H9 (cell line): ENCODE results near the gene IMMP2L. TPM values are rescaled to one million over a fixed set of nuclear protein-coding genes. Genes with fewer than 3 reads are reported as not detected.

Source experiments
- DNase-seq: peaks from one replicate; pipeline ENCODE4 v3.0.0-alpha.2; 2017
- H2AFZ ChIP-seq: one replicate; pipeline ENCODE4 v1.6.1; 2013; ENCODE audit warnings: mild to moderate bottlenecking, low read length, control low read depth, moderate library complexity
- H2AK5ac ChIP-seq: 2 replicates; pipeline ENCODE4 v1.6.1; 2013; ENCODE audit warnings: low read length, control low read depth, mixed read lengths; ENCODE audit not compliant: insufficient read length
- H2BK120ac ChIP-seq: one replicate; pipeline ENCODE4 v1.6.1; 2013; ENCODE audit warnings: low read depth, mild to moderate bottlenecking, low read length, control low read depth, inconsistent platforms; ENCODE audit not compliant: poor library complexity, severe bottlenecking
- H2BK12ac ChIP-seq: 2 replicates; pipeline ENCODE4 v1.6.1; 2013; ENCODE audit warnings: low read length, control low read depth, mixed read lengths, low read depth; ENCODE audit not compliant: insufficient read length
- H2BK15ac ChIP-seq: 2 replicates; pipeline ENCODE4 v1.6.1; 2013; ENCODE audit warnings: low read depth, low read length, control low read depth
- H2BK20ac ChIP-seq: one replicate; pipeline ENCODE4 v1.6.1; 2013; ENCODE audit warnings: low read depth, mild to moderate bottlenecking, low read length, control low read depth, inconsistent platforms; ENCODE audit not compliant: poor library complexity, severe bottlenecking
- H2BK5ac ChIP-seq: 2 replicates; pipeline ENCODE4 v1.6.1; 2013; ENCODE audit warnings: low read length, control low read depth, mixed read lengths; ENCODE audit not compliant: insufficient read length
- H3K14ac ChIP-seq: 2 replicates; pipeline ENCODE4 v1.6.1; 2013; ENCODE audit warnings: low read length, control low read depth; ENCODE audit not compliant: insufficient read depth
- H3K18ac ChIP-seq: 2 replicates; pipeline ENCODE4 v1.6.1; 2013; ENCODE audit warnings: low read depth, mild to moderate bottlenecking, mixed read lengths, low read length, control low read depth; ENCODE audit not compliant: insufficient read length
- H3K23ac ChIP-seq: 2 replicates; pipeline ENCODE4 v1.6.1; 2013; ENCODE audit warnings: low read length, control low read depth, mixed read lengths, low read depth; ENCODE audit not compliant: insufficient read length
- H3K23me2 ChIP-seq: 2 replicates; pipeline ENCODE4 v1.6.1; 2013; ENCODE audit warnings: low read depth, mild to moderate bottlenecking, mixed read lengths, low read length, control low read depth; ENCODE audit not compliant: insufficient read length, poor library complexity, severe bottlenecking
- H3K27ac ChIP-seq: 2 replicates; pipeline ENCODE4 v1.5.1; 2013; ENCODE audit warnings: low read length, control low read depth, mixed read lengths, low read depth; ENCODE audit not compliant: insufficient read length
- H3K27me3 ChIP-seq: 2 replicates; pipeline ENCODE4 v1.6.1; 2013; ENCODE audit warnings: low read length, control low read depth, inconsistent platforms; ENCODE audit not compliant: insufficient read depth
- H3K4ac ChIP-seq: 2 replicates; pipeline ENCODE4 v1.6.1; 2013; ENCODE audit warnings: low read depth, mild to moderate bottlenecking, control low read depth, inconsistent platforms, low read length, moderate library complexity
- H3K4me1 ChIP-seq: 2 replicates; pipeline ENCODE4 v1.6.1; 2013; ENCODE audit warnings: low read length, control low read depth, inconsistent platforms; ENCODE audit not compliant: insufficient read depth
- H3K4me2 ChIP-seq: 2 replicates; pipeline ENCODE4 v1.6.1; 2013; ENCODE audit warnings: low read length, control low read depth, mixed read lengths; ENCODE audit not compliant: insufficient read length, insufficient read depth
- H3K56ac ChIP-seq: 2 replicates; pipeline ENCODE4 v1.6.1; 2013; ENCODE audit warnings: low read depth, mild to moderate bottlenecking, mixed read lengths, low read length, control low read depth; ENCODE audit not compliant: insufficient read length
- H3K79me1 ChIP-seq: 2 replicates; pipeline ENCODE4 v1.6.1; 2013; ENCODE audit warnings: low read depth, mild to moderate bottlenecking, moderate library complexity, low read length, control low read depth, inconsistent platforms; ENCODE audit not compliant: insufficient read depth, poor library complexity, severe bottlenecking
- H3K79me2 ChIP-seq: 2 replicates; pipeline ENCODE4 v1.6.1; 2013; ENCODE audit warnings: low read length, control low read depth, inconsistent platforms; ENCODE audit not compliant: insufficient read depth
- H3K9ac ChIP-seq: 2 replicates; pipeline ENCODE4 v1.6.1; 2013; ENCODE audit warnings: low read length, control low read depth, mixed read lengths; ENCODE audit not compliant: insufficient read length; ENCODE audit errors: extremely low read depth
- H3K9me3 ChIP-seq: one replicate; pipeline ENCODE4 v1.6.1; 2013; ENCODE audit warnings: low read depth, low read length, inconsistent platforms; ENCODE audit not compliant: control insufficient read depth
- H3T11ph ChIP-seq: one replicate; pipeline ENCODE4 v1.6.1; 2013; ENCODE audit warnings: mild to moderate bottlenecking, low read length, control low read depth, inconsistent platforms
- H4K20me1 ChIP-seq: one replicate; pipeline ENCODE4 v1.6.1; 2013; ENCODE audit not compliant: control insufficient read depth, insufficient read length, insufficient read depth
- H4K5ac ChIP-seq: 2 replicates; pipeline ENCODE4 v1.6.1; 2013; ENCODE audit warnings: low read depth, mild to moderate bottlenecking, mixed read lengths, low read length, control low read depth; ENCODE audit not compliant: insufficient read length
- H4K8ac ChIP-seq: replicated peaks from 2 replicates; pipeline ENCODE4 v1.6.1; 2013; ENCODE audit warnings: low read length, control low read depth, mixed read lengths, low read depth; ENCODE audit not compliant: insufficient read length
- H4K91ac ChIP-seq: 2 replicates; pipeline ENCODE4 v1.6.1; 2013; ENCODE audit warnings: low read depth, mild to moderate bottlenecking, moderate library complexity, mixed read lengths, low read length, control low read depth; ENCODE audit not compliant: insufficient read length
- H3K27ac Mint-ChIP-seq, 3 experiments: 2 replicates in 2 of 3; 3 replicates in 1 of 3; pipeline ENCODE4 v1.8.0; 2020 to 2021; ENCODE audit warnings: mixed read lengths in 3 of 3, mild to moderate bottlenecking in 1 of 3, moderate library complexity in 1 of 3
- H3K27me3 Mint-ChIP-seq: 2 replicates; pipeline ENCODE4 v1.8.0; 2021; ENCODE audit warnings: low read depth, mild to moderate bottlenecking, moderate library complexity, mixed read lengths
- H3K36me3 Mint-ChIP-seq, 3 experiments: 2 replicates in 2 of 3; 3 replicates in 1 of 3; pipeline ENCODE4 v1.8.0; 2020 to 2021; ENCODE audit warnings: low read depth in 3 of 3, mixed read lengths in 3 of 3; ENCODE audit not compliant: insufficient read depth in 1 of 3
- H3K4me1 Mint-ChIP-seq, 2 experiments: 2 replicates each; pipeline ENCODE4 v1.8.0; 2020; ENCODE audit warnings: mixed read lengths in 2 of 2
- H3K4me3 Mint-ChIP-seq, 2 experiments: 2 replicates in 1 of 2; 3 replicates in 1 of 2; pipeline ENCODE4 v1.8.0; 2020 to 2021; ENCODE audit warnings: mild to moderate bottlenecking in 2 of 2, mixed read lengths in 2 of 2, moderate library complexity in 1 of 2
- H3K9me3 Mint-ChIP-seq, 2 experiments: 2 replicates in 1 of 2; 3 replicates in 1 of 2; pipeline ENCODE4 v1.8.0; 2020; ENCODE audit warnings: mild to moderate bottlenecking in 2 of 2, mixed read lengths in 2 of 2, moderate library complexity in 1 of 2
- CTCF ChIP-seq: fragments of 200-600 bp; sonication (generic); conservative IDR thresholded peaks from 3 replicates; pipeline ENCODE4 v1.8.0; 2021; ENCODE audit warnings: antibody characterized with exemption, mild to moderate bottlenecking
- WGBS: extraction: QIAGEN DNeasy Blood & Tissue Kit; methylation state at CpG from one replicate; pipeline ENCODE4 v1.1.7; 2013; ENCODE audit warnings: missing lambda C conversion rate, low lambda C conversion rate, mixed read lengths; ENCODE audit not compliant: insufficient read length; ENCODE audit errors: extremely low coverage; 5-methylcytosine and 5-hydroxymethylcytosine counted together
- total RNA-seq: library from RNA; stranded (reverse); gene quantifications from 2 replicates; pipeline ENCODE4 v1.2.1, GENCODE V29; 2021

The IMMP2L gene
- total RNA-seq, 1 experiment from 2014 or later = 14.7 TPM

- no peak overlapping the region for H3K14ac ChIP-seq
- no peak for TF ChIP-seq CTCF
- Mint-ChIP-seq H3K9me3 (no peaks in the 10 kb centered on the region; a peak in 1 of 5 replicates), H3K4me1 (peaks cover 7 to 8% of the 10 kb centered on the region in 2 experiments), H3K36me3 (no peaks in the 10 kb centered on the region), H3K4me3 (no peak overlapping the region), H3K27me3 (no peaks in the 10 kb centered on the region), H3K27ac (peak overlapping the region in 1 of 3 experiments; percentile 30; a peak in 2 of 7 replicates)
- no peak overlapping the region for H2BK15ac ChIP-seq
- no peak overlapping the region for H2BK12ac ChIP-seq
- no peaks in the 10 kb centered on the region for H3K27me3 ChIP-seq
- H2AK5ac ChIP-seq = no peak overlapping the region
- H3K4me2 ChIP-seq = no peak overlapping the region
- H2BK20ac ChIP-seq = no peak overlapping the region
- no peak overlapping the region for H4K8ac ChIP-seq
- H3K4me1 ChIP-seq = no peaks in the 10 kb centered on the region
- no peak overlapping the region for H3K18ac ChIP-seq
- H3K23me2 ChIP-seq = no peaks in the 10 kb centered on the region
- H3K9me3 ChIP-seq = no peaks in the 10 kb centered on the region
- no peaks in the 10 kb centered on the region for H3K79me2 ChIP-seq
- H2BK5ac ChIP-seq = no peak overlapping the region
- H4K91ac ChIP-seq = no peak overlapping the region
- H3K4ac ChIP-seq = no peak overlapping the region
- no peak overlapping the region for H2AFZ ChIP-seq
- H3K9ac ChIP-seq = no peak overlapping the region
- no peak overlapping the region for H4K5ac ChIP-seq
- H4K20me1 ChIP-seq = no peaks in the 10 kb centered on the region
- H3K23ac ChIP-seq = no peak overlapping the region
- no peak overlapping the region for H2BK120ac ChIP-seq
- no peak overlapping the region for H3T11ph ChIP-seq
- no peak overlapping the region for H3K27ac ChIP-seq
- H3K79me1 ChIP-seq = no peaks in the 10 kb centered on the region
- no peak for DNase-seq
- WGBS = no CpG with 5 or more reads among the region's 2 CpGs
- H3K56ac ChIP-seq = no peak overlapping the region
Observed at GRCh38 chr7:111229916-111230315, 332.4 kb downstream of the IMMP2L start.
